GM12875 (cell line): ENCODE results near the gene SHD.

ENCODE experiments used
- H3K4me3 ChIP-seq: one replicate; pipeline ENCODE4 v1.5.1; 2011; ENCODE audit warnings: low read depth, low read length, control low read depth
- TF ChIP-seq, protein P1 (sequence below): IDR thresholded peaks from 2 replicates; pipeline ENCODE4 v1.5.1; 2011; ENCODE audit warnings: low read depth, mild to moderate bottlenecking, control low read depth, inconsistent platforms, low read length, moderate library complexity, borderline replicate concordance; ENCODE audit not compliant: insufficient read depth

SHD gene

DNA sequence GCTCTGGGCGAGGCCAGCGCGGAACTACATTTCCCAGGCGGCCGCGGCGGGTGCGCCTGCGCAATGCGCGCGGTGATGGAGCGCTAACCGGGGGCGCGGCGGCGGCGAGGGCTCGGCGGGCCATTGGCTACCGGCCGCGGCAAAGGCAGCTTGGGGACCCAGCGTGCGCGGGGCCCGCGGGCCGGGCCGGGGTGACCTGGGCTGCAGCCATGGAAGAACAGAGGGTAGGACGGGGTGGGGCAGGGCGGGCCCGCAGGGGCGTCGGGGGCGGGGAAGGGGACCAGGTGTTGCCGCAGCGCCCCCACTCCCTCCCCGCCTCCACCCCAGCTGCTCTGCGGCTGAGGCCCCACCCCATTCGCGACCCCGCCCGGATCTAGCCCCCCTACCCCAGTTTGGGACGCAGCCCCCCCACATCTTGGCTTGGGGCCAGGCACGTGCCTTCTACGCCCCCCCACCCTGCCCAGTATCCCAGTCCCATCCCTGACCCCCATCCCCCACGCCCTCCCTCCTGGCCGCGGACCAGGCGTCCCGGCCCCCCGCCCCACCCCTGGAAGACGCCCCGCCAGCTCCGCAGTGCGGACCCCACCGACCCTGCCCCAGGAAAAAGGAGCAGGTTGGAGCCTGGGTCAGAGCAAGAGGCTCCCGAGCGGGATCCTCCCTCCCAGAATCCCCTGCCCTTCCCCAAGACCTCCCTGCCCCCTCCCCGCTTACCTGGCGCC lies 25.6 kb downstream of the SHD start, which contains the start of gene FSD1:
TSS of gene FSD1 (plus strand) at position 61 of the 719 bp plus-strand sequence. CDS start at position 210, 149 bp downstream.
- TF ChIP-seq, protein P1, sequence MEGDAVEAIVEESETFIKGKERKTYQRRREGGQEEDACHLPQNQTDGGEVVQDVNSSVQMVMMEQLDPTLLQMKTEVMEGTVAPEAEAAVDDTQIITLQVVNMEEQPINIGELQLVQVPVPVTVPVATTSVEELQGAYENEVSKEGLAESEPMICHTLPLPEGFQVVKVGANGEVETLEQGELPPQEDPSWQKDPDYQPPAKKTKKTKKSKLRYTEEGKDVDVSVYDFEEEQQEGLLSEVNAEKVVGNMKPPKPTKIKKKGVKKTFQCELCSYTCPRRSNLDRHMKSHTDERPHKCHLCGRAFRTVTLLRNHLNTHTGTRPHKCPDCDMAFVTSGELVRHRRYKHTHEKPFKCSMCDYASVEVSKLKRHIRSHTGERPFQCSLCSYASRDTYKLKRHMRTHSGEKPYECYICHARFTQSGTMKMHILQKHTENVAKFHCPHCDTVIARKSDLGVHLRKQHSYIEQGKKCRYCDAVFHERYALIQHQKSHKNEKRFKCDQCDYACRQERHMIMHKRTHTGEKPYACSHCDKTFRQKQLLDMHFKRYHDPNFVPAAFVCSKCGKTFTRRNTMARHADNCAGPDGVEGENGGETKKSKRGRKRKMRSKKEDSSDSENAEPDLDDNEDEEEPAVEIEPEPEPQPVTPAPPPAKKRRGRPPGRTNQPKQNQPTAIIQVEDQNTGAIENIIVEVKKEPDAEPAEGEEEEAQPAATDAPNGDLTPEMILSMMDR: no peak
- H3K4me3 ChIP-seq: no peak within 1 kb of the TSS

DNA sequence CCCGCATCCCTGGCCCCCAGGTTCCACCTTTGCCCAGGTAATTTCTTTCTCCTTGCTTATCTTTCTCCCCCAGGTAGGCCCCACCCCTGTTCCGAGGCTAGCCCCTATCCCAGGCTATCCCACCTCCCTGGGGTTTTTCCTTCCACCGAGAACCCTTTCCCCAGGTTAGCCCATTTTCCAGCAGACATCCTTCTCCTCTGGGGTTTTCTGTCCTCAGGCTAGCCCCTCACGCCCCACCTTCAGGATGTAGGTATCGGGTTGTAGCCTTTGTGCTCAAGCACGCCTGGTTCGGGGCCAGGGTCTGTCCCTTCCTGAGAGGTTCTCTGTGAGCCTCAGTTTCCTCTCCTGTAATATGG lies 26.2 kb downstream of the SHD start:
- H3K4me3 ChIP-seq: no peak overlapping the region
- TF ChIP-seq, protein P1: no peak

DNA sequence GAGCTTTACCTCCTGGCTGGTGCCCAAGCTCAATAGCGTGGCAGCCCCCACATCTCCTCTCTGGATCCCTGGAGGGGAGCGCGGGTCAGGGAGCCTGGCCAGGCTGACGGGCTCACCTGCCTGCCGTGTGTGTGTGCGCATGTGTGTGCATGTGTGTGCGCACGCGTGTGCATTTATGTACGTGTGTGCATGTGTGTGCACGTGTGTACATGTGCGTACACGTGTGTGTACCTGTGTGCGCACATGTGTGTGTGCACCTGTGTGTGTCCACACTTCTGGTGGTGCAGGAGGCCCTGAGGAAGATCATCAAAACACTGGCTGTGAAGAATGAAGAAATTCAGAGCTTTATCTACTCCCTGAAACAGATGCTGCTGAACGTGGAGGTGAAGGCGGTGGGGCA lies 26.6 kb downstream of the SHD start:
- no peak overlapping the region for H3K4me3 ChIP-seq
- TF ChIP-seq, protein P1: no peak

DNA sequence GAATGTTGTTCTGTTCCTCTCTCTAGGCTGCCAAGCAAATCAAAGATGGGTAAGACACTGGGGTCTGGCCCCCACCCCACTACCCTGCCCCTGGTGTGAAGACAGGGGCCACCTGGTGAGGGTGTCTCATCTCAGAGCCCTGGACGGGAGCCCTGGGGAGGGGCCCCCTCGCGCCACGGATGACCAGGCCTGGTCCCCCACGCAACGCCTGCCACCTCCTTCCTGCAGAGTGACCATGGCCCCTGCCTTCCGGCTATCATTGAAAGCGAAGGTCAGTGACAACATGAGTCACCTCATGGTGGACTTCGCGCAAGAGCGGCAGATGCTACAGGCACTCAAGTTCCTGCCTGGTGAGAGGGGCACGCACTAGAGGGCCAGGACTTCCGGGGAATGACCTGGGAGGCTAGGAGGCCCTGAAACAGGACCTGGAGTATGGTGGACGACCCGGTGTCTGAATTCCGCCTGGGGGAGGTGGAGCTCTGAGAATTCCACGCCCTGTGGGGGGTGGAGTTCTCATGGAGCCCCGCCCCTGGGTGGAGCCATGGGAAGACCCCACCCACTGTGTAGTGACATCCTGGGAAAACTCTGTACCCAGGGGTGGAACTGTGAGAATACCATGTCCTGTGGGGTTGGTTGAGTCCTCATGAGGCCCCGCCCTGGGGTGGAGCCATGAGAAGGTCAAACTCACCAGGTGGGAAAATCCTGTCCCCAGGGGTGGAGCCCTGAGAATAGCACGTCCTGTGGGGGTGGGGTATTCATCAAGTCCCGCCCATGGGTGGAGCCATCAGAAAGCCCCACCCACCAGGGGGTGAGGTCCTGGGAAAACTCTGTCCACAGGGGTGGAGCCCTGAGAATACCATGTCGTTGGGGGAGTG lies 31.4 kb downstream of the SHD start:
- no peak overlapping the region for H3K4me3 ChIP-seq
- TF ChIP-seq, protein P1: no peak

DNA sequence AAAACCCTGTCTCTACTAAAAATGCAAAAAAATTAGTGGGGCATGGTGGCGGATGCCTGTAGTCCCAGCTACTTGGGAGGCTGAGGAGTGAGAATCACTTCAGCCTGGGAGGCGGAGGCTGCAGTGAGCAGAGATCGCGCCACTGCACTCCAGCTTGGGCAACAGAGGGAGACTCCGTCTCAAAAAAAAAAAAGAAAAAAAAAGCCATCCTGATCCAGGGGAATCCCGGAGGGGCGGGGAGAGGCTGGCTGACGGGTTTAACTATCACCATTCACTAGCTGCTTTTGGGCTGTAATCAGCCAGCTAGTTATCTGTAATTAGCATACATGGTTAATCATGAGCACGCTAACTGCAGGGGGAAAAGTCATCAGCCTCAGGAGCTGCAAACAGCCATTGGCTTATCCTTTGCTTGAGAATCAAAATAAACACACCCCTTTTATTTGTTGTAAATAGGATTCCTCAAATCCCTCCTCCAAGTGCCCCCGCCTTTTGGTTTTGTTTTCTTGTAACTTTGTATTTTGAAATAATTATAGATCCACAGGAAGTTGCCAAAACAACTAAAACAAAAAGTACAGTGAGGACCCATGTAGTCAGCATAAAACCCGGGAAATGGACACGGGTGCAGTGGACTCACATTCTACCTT lies 34.9 kb downstream of the SHD start:
- no peak overlapping the region for H3K4me3 ChIP-seq
- TF ChIP-seq, protein P1: no peak

DNA sequence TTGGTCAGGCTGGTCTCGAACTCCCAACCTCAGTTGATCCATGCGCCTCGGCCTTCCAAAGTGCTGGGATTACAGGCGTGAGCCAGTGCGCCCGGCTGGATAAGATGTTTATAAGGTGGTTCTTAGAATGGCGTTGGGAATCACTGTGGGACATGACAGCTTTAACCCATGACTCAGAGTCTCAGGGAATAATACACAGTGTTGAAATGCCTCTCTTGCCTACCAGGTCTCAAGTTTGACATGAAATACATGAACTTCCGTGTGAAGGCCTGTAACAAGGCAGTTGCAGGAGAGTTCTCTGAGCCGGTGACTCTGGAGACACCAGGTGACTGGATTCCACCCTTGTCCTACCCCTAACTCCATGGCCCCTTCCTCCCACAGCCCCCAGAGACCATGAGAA lies 37.9 kb downstream of the SHD start:
- TF ChIP-seq, protein P1: no peak
- no peak overlapping the region for H3K4me3 ChIP-seq
